ENCODE results near the gene MORN1.

DNA sequence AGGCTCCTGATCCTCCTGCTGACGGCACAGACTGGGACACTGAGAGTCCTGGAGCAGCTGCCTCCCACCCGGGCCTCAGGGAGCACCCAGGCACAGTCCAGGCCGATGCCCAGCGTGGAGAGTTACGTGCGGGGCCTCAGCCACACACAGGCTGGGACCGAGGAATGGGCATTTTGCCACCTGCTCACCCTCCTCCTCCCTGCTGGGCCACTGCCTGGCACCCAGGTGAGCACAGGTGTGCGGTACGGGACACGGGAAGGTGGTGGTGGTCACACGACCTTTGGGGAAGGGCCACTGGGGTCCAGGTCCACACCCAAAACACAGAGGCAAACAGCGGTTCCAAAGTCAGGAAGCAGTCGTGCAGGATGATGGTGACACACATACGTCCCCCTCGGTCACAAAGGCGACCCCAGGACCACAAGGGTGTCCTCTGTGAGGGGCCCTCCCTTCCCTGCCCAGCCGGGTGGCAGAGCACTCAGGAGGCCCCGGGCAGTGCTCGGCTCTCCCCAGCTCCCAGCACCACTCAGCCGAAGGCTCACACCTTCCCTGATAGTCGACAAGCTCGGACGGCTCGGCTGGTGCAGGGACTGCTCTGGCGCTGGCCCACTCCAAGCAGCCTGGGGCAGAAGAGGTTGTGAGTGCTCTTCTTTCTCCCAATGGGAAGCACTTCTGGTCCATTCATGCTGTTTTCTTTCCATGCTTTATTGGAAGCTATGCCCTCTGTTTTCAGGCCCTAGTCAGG is 14.3 kb downstream of the MORN1 start:
- TF ChIP-seq POLR2AphosphoS5 (IDR thresholded peaks at IDR 0.05; ENCODE audit: low read depth, low read length) (no peak), POLR2A (IDR thresholded peaks at IDR 0.05; ENCODE audit: low read depth, low read length) (no peak)

All from GM12892 (cell line).